Activated CD4-positive, CD25-positive, alpha-beta regulatory T cell treated with anti-CD3 and anti-CD28 coated beads, Interleukin-2, amount 50 U/mL, for 24 hours (primary cell): ENCODE results near the gene CD46.

Experiments used
- ATAC-seq, 2 donors: fragments of 150-1000 bp; cut with Tn5 transposase; one replicate each; pipeline ENCODE4 v1.10.0; 2021; ENCODE audit warnings: mild to moderate bottlenecking in 1 of 2, moderate library complexity in 1 of 2

Gene CD46

GRCh38 chr1:207830788-207831187, 78.9 kb downstream of the CD46 start:
- no peak for ATAC-seq

- peak; percentile 91 to 92 for ATAC-seq
Observed at GRCh38 chr1:207831517-207832327, 79.9 kb downstream of the CD46 start.

GRCh38 chr1:207832796-207833195, 80.9 kb downstream of the CD46 start:
- no peak for ATAC-seq

- ATAC-seq: no peak
Observed at GRCh38 chr1:207833381-207833780, 81.5 kb downstream of the CD46 start.

GRCh38 chr1:207833956-207834660, 82.3 kb downstream of the CD46 start:
- ATAC-seq: no peak

GRCh38 chr1:207835958-207836357, 84.1 kb downstream of the CD46 start:
- no peak for ATAC-seq

GRCh38 chr1:207836591-207837347, 84.9 kb downstream of the CD46 start:
- ATAC-seq: no peak

- no peak for ATAC-seq
Observed at GRCh38 chr1:207837673-207838072, 85.8 kb downstream of the CD46 start.

- no peak for ATAC-seq
Observed at GRCh38 chr1:207838156-207839082, 86.6 kb downstream of the CD46 start.

GRCh38 chr1:207839083-207839413, 87.2 kb downstream of the CD46 start:
- ATAC-seq: peak; percentile 25 to 48

- ATAC-seq: no peak
Observed at GRCh38 chr1:207840380-207840779, 88.5 kb downstream of the CD46 start.

- no peak for ATAC-seq
Observed at GRCh38 chr1:207841293-207841692, 89.4 kb downstream of the CD46 start.

GRCh38 chr1:207841901-207842300, 90.0 kb downstream of the CD46 start:
- ATAC-seq: no peak

- no peak for ATAC-seq
Observed at GRCh38 chr1:207842506-207842905, 90.7 kb downstream of the CD46 start.

- ATAC-seq: no peak
Observed at GRCh38 chr1:207844371-207844770, 92.5 kb downstream of the CD46 start.
